NCI-H2171 (cell line): Measurements from ENCODE around the gene ADM2.
A peak's percentile ranks its signal among the peaks of the same experiment; 100 is the strongest.

Source experiments
- DNase-seq: peaks from one replicate; lab custom pipeline; 2025; lab: John Stamatoyannopoulos, UW

Gene ADM2

GRCh38 chr22:50467773-50468440, 13.4 kb upstream of the ADM2 start:
- DNase-seq = peak; percentile 22

- DNase-seq = no peak
These were observed 12.7 kb upstream of the ADM2 start for GRCh38 chr22:50468626-50469025.

GRCh38 chr22:50469377-50470305, 11.7 kb upstream of the ADM2 start:
- peak; percentile 99 for DNase-seq

- DNase-seq = no peak
These were observed 10.9 kb upstream of the ADM2 start for GRCh38 chr22:50470491-50470890.

- no peak for DNase-seq
These were observed 10.0 kb upstream of the ADM2 start for GRCh38 chr22:50471197-50471847.

GRCh38 chr22:50471962-50472361, 9.4 kb upstream of the ADM2 start:
- no peak for DNase-seq

GRCh38 chr22:50473088-50473487, 8.3 kb upstream of the ADM2 start:
- no peak for DNase-seq

GRCh38 chr22:50473855-50474671, 7.3 kb upstream of the ADM2 start:
- DNase-seq = no peak

- peak; percentile 87 for DNase-seq
These were observed 6.4 kb upstream of the ADM2 start, which contains the start of gene SBF1 for GRCh38 chr22:50474710-50475651. Gene SBF1 (minus strand): TSS chr22:50475035. CDS start chr22:50474840, 195 bp downstream.

GRCh38 chr22:50475652-50476002, 5.7 kb upstream of the ADM2 start:
- no peak for DNase-seq

- DNase-seq = peak; percentile 18
These were observed 4.5 kb upstream of the ADM2 start for GRCh38 chr22:50476868-50477267.

GRCh38 chr22:50477923-50478322, 3.4 kb upstream of the ADM2 start:
- no peak for DNase-seq

- no peak for DNase-seq
These were observed 1.6 kb upstream of the ADM2 start for GRCh38 chr22:50479721-50480120.

GRCh38 chr22:50481045-50481439, 301 bp upstream of the ADM2 start:
- DNase-seq = no peak

- DNase-seq = peak; percentile 35
These were observed 1.0 kb downstream of the ADM2 start for GRCh38 chr22:50482107-50483074.

- peak; percentile 22 for DNase-seq
These were observed 1.8 kb downstream of the ADM2 start for GRCh38 chr22:50483106-50483505.

GRCh38 chr22:50483556-50483955, 2.2 kb downstream of the ADM2 start:
- DNase-seq = no peak

GRCh38 chr22:50483977-50484853, 2.9 kb downstream of the ADM2 start:
- no peak for DNase-seq
